Stimulated activated CD8-positive, alpha-beta memory T cell treated with anti-CD3 and anti-CD28 coated beads, Interleukin-7, amount 100 ng/mL, for 24 hours (primary cell): ENCODE measurements around the gene COL6A1.

Experiments used
- DNase-seq: peaks from one replicate; pipeline ENCODE4 v3.0.0-alpha.2; 2020; ENCODE audit warnings: low read depth

COL6A1 gene

GRCh38 chr21:45982092-45982757 lies 655 bp downstream of the COL6A1 start:
- DNase-seq: no peak

- no peak for DNase-seq
Observed at GRCh38 chr21:45982758-45983648, 1.4 kb downstream of the COL6A1 start.

GRCh38 chr21:45983649-45983965 lies 2.0 kb downstream of the COL6A1 start:
- no peak for DNase-seq

GRCh38 chr21:45983981-45984551 lies 2.5 kb downstream of the COL6A1 start:
- no peak for DNase-seq

- no peak for DNase-seq
Observed at GRCh38 chr21:45984584-45985095, 3.1 kb downstream of the COL6A1 start.

GRCh38 chr21:45985471-45986315 lies 4.1 kb downstream of the COL6A1 start:
- DNase-seq: no peak

GRCh38 chr21:45986316-45987051 lies 4.9 kb downstream of the COL6A1 start:
- DNase-seq: no peak

GRCh38 chr21:45987121-45987711 lies 5.6 kb downstream of the COL6A1 start:
- no peak for DNase-seq

GRCh38 chr21:45988366-45989347 lies 7.1 kb downstream of the COL6A1 start:
- no peak for DNase-seq

- no peak for DNase-seq
Observed at GRCh38 chr21:45989355-45990048, 7.9 kb downstream of the COL6A1 start.

GRCh38 chr21:45990049-45990711 lies 8.6 kb downstream of the COL6A1 start:
- no peak for DNase-seq

- no peak for DNase-seq
Observed at GRCh38 chr21:45990741-45991605, 9.4 kb downstream of the COL6A1 start.

GRCh38 chr21:45991606-45992300 lies 10.2 kb downstream of the COL6A1 start:
- no peak for DNase-seq

- DNase-seq: no peak
Observed at GRCh38 chr21:45992301-45993209, 11.0 kb downstream of the COL6A1 start.

GRCh38 chr21:45993210-45994085 lies 11.9 kb downstream of the COL6A1 start:
- no peak for DNase-seq
